ENCODE data around the gene CXCR4. TPM values are rescaled to one million over a fixed set of nuclear protein-coding genes. Genes with fewer than 3 reads are reported as not detected.
A peak's percentile ranks its signal among the peaks of the same experiment; 100 is the strongest.

CXCR4 gene
- total and polyA plus RNA-seq, 8 donors = 0.31 to 20.4 (median 1.5) TPM

GRCh38 chr2:136116151-136116812 lies 1.7 kb downstream of the CXCR4 start:
- intact Hi-C loops (cut with DNase I) = no loop called here
- Histone ChIP-seq H3K36me3 (no peaks in the 10 kb centered on the region), H3K4me1 (peaks cover 0 to 9% (median 0%) of the 10 kb centered on the region in 3 donors), H3K4me3 (peak overlapping the region; percentile 13 to 53 (median 28)), H3K27me3 (peaks cover 0 to 10% (median 3%) of the 10 kb centered on the region in 4 donors), H3K9me3 (no peaks in the 10 kb centered on the region), H3K27ac (peak overlapping the region in 2 of 4 donors; percentile 66 to 68)
- WGBS, 2 donors = 5 to 6% methylated on average over 30 of the region's 30 CpGs
- peak in 2 of 4 donors; percentile 14 to 29 for ATAC-seq
- TF ChIP-seq CTCF (IDR thresholded peaks at IDR 0.05) = no peak
- DNase-seq = peak in 2 of 6 donors; percentile 54 to 57
- FAIRE-seq = no peak

- no peak for TF ChIP-seq CTCF (IDR thresholded peaks at IDR 0.05)
- H3K27me3 ChIP-seq = peaks cover 0 to 6% (median 1%) of the 10 kb centered on the region in 4 donors
- H3K9me3 ChIP-seq = no peaks in the 10 kb centered on the region
- no peak for FAIRE-seq
- no peak for DNase-seq
- H3K36me3 ChIP-seq = no peaks in the 10 kb centered on the region
- peak overlapping the region in 1 of 4 donors; percentile 53 for H3K4me3 ChIP-seq
- 82 to 86% methylated on average over 12 of the region's 12 CpGs for WGBS, 2 donors
- no peak for ATAC-seq
- H3K4me1 ChIP-seq = peaks cover 0 to 9% (median 0%) of the 10 kb centered on the region in 3 donors
- H3K27ac ChIP-seq = no peak overlapping the region
- intact Hi-C loops (cut with DNase I) = no loop called here
These were observed 2.7 kb downstream of the CXCR4 start for GRCh38 chr2:136115183-136115761.

- WGBS, 2 donors = 56 to 73% methylated on average over 6 of the region's 6 CpGs
- no peak overlapping the region for H3K4me3 ChIP-seq
- H3K36me3 ChIP-seq = no peaks in the 10 kb centered on the region
- peak overlapping the region in 1 of 4 donors; percentile 19 for H3K27ac ChIP-seq
- H3K4me1 ChIP-seq = peaks cover 0 to 9% (median 0%) of the 10 kb centered on the region in 3 donors
- no peak for ATAC-seq
- DNase-seq = no peak
- H3K9me3 ChIP-seq = no peaks in the 10 kb centered on the region
- no peak for FAIRE-seq
- H3K27me3 ChIP-seq = peaks cover 0 to 6% (median 1%) of the 10 kb centered on the region in 4 donors
- TF ChIP-seq CTCF (IDR thresholded peaks at IDR 0.05) = no peak
- intact Hi-C loops (cut with DNase I) = no loop called here
These were observed 3.6 kb downstream of the CXCR4 start for GRCh38 chr2:136114382-136114781.

DNA sequence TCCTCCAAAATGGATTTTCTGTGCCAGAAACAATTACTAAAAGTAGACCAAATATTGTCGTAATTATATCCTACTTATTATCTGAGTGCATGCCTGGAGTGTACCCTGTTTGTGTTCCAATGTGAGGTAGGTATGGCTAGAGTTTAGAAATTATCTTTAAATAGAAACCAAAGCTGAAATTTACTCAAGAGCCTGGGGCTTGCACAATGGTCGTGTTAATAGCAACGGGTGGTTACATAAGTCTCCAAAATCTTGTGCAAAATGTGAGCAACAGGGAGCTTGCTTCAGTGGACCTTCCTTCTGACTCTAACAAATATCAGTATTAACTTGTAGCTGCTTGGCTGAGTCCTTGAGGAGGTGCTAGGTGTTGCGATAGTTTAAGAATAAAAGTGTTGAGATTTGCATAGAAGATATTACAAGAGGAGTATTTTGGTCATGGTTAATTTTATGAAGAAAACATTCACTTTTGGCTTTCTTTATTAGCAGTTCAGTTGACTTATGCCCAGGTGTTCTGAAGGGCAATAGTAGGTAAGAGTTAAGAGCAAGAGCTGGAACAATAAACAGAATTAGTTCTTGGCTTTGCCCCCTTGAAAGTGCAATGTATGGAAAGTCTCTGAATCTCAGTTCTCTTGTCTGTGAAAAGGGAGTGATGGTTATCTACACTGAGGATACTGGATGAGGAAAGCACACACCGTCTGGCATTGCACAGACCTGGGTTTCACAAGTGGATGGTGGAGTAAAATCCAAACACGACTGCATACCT lies 4.6 kb downstream of the CXCR4 start:
- intact Hi-C loops (cut with DNase I) = no loop called here
- peaks cover 0 to 6% (median 1%) of the 10 kb centered on the region in 4 donors for H3K27me3 ChIP-seq
- no peak for DNase-seq
- WGBS, 2 donors = 51 to 72% methylated on average over 6 of the region's 6 CpGs
- no peak for TF ChIP-seq CTCF (IDR thresholded peaks at IDR 0.05)
- no peaks in the 10 kb centered on the region for H3K36me3 ChIP-seq
- no peak for FAIRE-seq
- H3K4me3 ChIP-seq = no peak overlapping the region
- H3K4me1 ChIP-seq = peaks cover 0 to 9% (median 0%) of the 10 kb centered on the region in 3 donors
- no peak for ATAC-seq
- H3K9me3 ChIP-seq = no peaks in the 10 kb centered on the region
- no peak overlapping the region for H3K27ac ChIP-seq
